Stomach (tissue), 19 donors: ENCODE measurements around the gene WWP2. TPM values are rescaled to one million over a fixed set of nuclear protein-coding genes. Genes with fewer than 3 reads are reported as not detected.

Source experiments
- DNase-seq, 2 donors: peaks; one replicate each; pipeline versions ENCODE4 v3.0.0 to v3.0.0-alpha.2; 2013 to 2019
- H3K27ac ChIP-seq, 5 donors: fragments of 200-600 bp in 4 of 5; sonication (generic) in 4 of 5; one replicate each; pipeline ENCODE4 v1.5.1; 2013 to 2019; ENCODE audit warnings: mild to moderate bottlenecking in 1 of 5, moderate library complexity in 1 of 5
- H3K27me3 ChIP-seq, 3 donors: fragments of 200-600 bp; sonication (generic); one replicate each; pipeline ENCODE4 v1.5.1; 2017 to 2019; ENCODE audit warnings: mixed run types in 1 of 3
- H3K36me3 ChIP-seq, 4 donors: fragments of 200-600 bp; sonication (generic); 1 replicate in 3 of 4; 2 replicates in 1 of 4; pipeline ENCODE4 v1.5.1; 2016 to 2019
- H3K4me1 ChIP-seq, 4 donors: fragments of 200-600 bp; sonication (generic); one replicate each; pipeline ENCODE4 v1.5.1; 2016 to 2019
- H3K4me3 ChIP-seq, 4 donors: fragments of 200-600 bp; sonication (generic) in 3 of 4; one replicate each; pipeline ENCODE4 v1.5.1; 2016 to 2019; ENCODE audit warnings: mild to moderate bottlenecking in 1 of 4
- H3K9me3 ChIP-seq, 4 donors: fragments of 200-600 bp; sonication (generic); one replicate each; pipeline ENCODE4 v1.5.1; 2016 to 2019
- EP300 ChIP-seq: sonication (generic); formaldehyde crosslinking; IDR thresholded peaks from one replicate; pipeline ENCODE4 v1.6.1; 2017; ENCODE audit warnings: antibody characterized with exemption
- POLR2A ChIP-seq, 4 donors: fragments of 450-650 bp; IDR thresholded peaks; one replicate each; pipeline ENCODE4 v1.6.1; 2016; ENCODE audit warnings: antibody characterized with exemption in 4 of 4, control low read depth in 2 of 4, mild to moderate bottlenecking in 1 of 4, moderate library complexity in 1 of 4
- POLR2AphosphoS5 ChIP-seq, 3 donors: sonication (generic); formaldehyde crosslinking; IDR thresholded peaks; one replicate each; pipeline ENCODE4 v1.6.1; 2016; ENCODE audit warnings: antibody characterized with exemption in 3 of 3
- WGBS, 5 donors: extraction: QIAGEN DNeasy Blood & Tissue Kit in 3 of 5; methylation state at CpG; one replicate each; pipeline versions ENCODE4 v1.1.5 to v1.1.7; 2013 to 2018; 5-methylcytosine and 5-hydroxymethylcytosine counted together
- intact Hi-C: fragments of 100-400 bp; cut with DNase I; formaldehyde crosslinking; loops from one replicate; pipeline ENCODE4 v1.15.1; 2023; ENCODE audit warnings: low total_unique reads
- long read RNA-seq, 10 donors: transcript quantifications; one replicate each; lab custom pipeline, GENCODE V29; 2026
- polyA plus RNA-seq, 3 donors: library from polyadenylated mRNA; stranded (reverse); fragments of 200-250 nt; gene quantifications; one replicate each; pipeline ENCODE4 v1.2.3, GENCODE V29; 2013
- total RNA-seq, 5 donors: library from RNA; depleted of rRNA; stranded (reverse); fragments of >200 nt; gene quantifications; one replicate each; pipeline versions ENCODE4 v1.1.0 to v1.2.3, GENCODE V29; 2014 to 2016
- TF ChIP-seq, protein P1 (sequence below), 7 experiments: fragments of 450-650 bp in 4 of 7; fragments of 200-600 bp in 3 of 7; sonication (generic) in 3 of 7; IDR thresholded peaks; one replicate each; pipeline ENCODE4 v1.5.1; 2016 to 2019; ENCODE audit warnings: antibody characterized with exemption in 7 of 7, control low read depth in 2 of 7, mild to moderate bottlenecking in 1 of 7
- donor health status: healthy with polysubstance abuse.
- donor health status: Bipolar disorder and iron deficiency.
- donor health status: healthy.

Gene WWP2
- total RNA-seq (100 to 1,000 TPM in 1 of 5 donors, 10 to 100 TPM in 4; 34.4 to 442 (median 62.5) TPM), polyA plus RNA-seq (10 to 100 TPM; 16.0 to 28.9 (median 20.5) TPM)
- long read RNA-seq, donor 1, partial matches to known transcripts, result 0 of 1 reads
- long read RNA-seq, donor 1, other reads (novel, unspliced or antisense), result 0 of 1 reads
- long read RNA-seq, donor 2, full-length matches to known transcripts, result 1 of 1 reads
- long read RNA-seq, donor 2, partial matches to known transcripts, result 0 of 1 reads
- long read RNA-seq, donor 2, other reads (novel, unspliced or antisense), result 0 of 1 reads
- long read RNA-seq, donor 3, partial matches to known transcripts, result 0 of 1 reads
- long read RNA-seq, donor 3, other reads (novel, unspliced or antisense), result 0 of 1 reads
- long read RNA-seq, donor 4, result 0 reads
- long read RNA-seq, donor 5, partial matches to known transcripts, result 0 of 1 reads
- long read RNA-seq, donor 5, other reads (novel, unspliced or antisense), result 0 of 1 reads
- long read RNA-seq, donor 6, full-length matches to known transcripts, result 7 of 17 reads
- long read RNA-seq, donor 6, partial matches to known transcripts, result 10 of 17 reads
- long read RNA-seq, donor 6, other reads (novel, unspliced or antisense), result 0 of 17 reads
- long read RNA-seq, donor 7, partial matches to known transcripts, result 14 of 17 reads
- long read RNA-seq, donor 7, other reads (novel, unspliced or antisense), result 0 of 17 reads
- long read RNA-seq, donor 8, full-length matches to known transcripts, result 2 of 2 reads
- long read RNA-seq, donor 8, partial matches to known transcripts, result 0 of 2 reads
- long read RNA-seq, donor 8, other reads (novel, unspliced or antisense), result 0 of 2 reads
- long read RNA-seq, donor 9, result 0 reads
- long read RNA-seq, donor 10, result 0 reads

DNA sequence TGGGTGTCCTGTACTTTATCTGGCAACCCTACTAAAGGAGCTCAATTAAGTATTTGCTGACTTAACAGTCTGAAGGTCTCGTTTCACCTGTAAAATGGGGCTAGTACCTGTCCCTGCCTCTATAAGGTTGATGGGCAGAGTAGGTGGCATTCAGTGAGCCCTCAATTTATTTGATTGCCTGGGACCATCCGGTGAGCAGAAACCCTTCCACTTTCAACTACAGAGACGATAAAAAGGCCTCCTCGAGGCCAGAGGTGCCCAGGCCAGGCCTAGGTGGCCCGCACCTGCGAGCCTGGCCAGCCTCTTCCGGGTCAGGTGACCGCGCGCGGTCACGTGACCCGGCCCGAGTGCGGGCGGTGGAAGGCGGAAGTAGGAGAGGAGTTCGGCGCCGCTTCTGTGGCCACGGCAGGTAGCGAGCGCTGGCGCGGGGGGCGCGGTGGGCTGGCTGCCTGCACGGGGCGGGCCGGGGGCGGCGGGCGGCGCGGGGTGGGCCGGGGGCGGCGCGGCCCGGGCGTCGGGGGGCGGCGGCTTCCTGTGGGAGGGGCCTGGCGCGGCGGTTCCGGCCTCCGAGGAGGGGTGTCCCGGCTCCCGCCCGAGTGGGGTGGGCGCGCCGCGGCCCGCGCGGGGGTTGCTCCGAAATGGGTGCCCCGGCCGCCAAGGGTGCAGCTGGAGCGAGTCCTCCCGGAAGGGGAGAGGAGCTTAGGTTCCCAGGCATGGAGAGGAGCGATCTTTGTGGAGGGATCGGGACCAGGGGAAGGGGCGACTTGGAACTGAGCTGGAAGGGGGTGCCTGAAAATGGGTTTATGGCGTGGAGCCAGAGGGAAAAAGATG, at the start of gene WWP2:
TSS of gene WWP2 (plus strand) at position 350 of the 831 bp plus-strand sequence. CDS start 24,679 bp downstream, outside the sequence.
- TF ChIP-seq EP300, result no peak
- peak in 2 of 3 donors; percentile 57 to 72 for TF ChIP-seq POLR2AphosphoS5 (IDR thresholded peaks at IDR 0.05)
- peak in 1 of 4 donors; percentile 58 for TF ChIP-seq POLR2A (IDR thresholded peaks at IDR 0.05)
- WGBS, 5 donors, result 0 to 1% (median 1%) methylated on average over 35 to 68 of the region's 68 CpGs
- intact Hi-C loops, result no loop called here
- Histone ChIP-seq H3K9me3 (no peaks in the 10 kb centered on the region), H3K36me3 (no peaks in the 10 kb centered on the region), H3K27me3 (no peaks in the 10 kb centered on the region), H3K4me3 (peak within 1 kb of the TSS; percentile 82 to 96 (median 94)), H3K4me1 (peaks cover 16 to 43% (median 32%) of the 10 kb centered on the region in 4 donors), H3K27ac (peak within 1 kb of the TSS; percentile 93 to 97 (median 94))
- peak; percentile 82 to 94 for DNase-seq

GRCh38 chr16:69712914-69713581, 49.1 kb upstream of the WWP2 start:
- DNase-seq, result no peak
- H3K4me1 ChIP-seq, result peaks cover 6 to 46% (median 28%) of the 10 kb centered on the region in 4 donors
- WGBS, 5 donors, result 76 to 85% (median 81%) methylated on average over 9 of the region's 9 CpGs
- H3K36me3 ChIP-seq, result peaks cover 43 to 98% (median 87%) of the 10 kb centered on the region in 4 donors
- intact Hi-C loops, result loop anchor here (5.0 kb wide), 1 partner anchor 34 kb away; no protein-coding TSS in a partner anchor
- H3K4me3 ChIP-seq, result no peak overlapping the region
- no peaks in the 10 kb centered on the region for H3K9me3 ChIP-seq
- TF ChIP-seq, protein P1, sequence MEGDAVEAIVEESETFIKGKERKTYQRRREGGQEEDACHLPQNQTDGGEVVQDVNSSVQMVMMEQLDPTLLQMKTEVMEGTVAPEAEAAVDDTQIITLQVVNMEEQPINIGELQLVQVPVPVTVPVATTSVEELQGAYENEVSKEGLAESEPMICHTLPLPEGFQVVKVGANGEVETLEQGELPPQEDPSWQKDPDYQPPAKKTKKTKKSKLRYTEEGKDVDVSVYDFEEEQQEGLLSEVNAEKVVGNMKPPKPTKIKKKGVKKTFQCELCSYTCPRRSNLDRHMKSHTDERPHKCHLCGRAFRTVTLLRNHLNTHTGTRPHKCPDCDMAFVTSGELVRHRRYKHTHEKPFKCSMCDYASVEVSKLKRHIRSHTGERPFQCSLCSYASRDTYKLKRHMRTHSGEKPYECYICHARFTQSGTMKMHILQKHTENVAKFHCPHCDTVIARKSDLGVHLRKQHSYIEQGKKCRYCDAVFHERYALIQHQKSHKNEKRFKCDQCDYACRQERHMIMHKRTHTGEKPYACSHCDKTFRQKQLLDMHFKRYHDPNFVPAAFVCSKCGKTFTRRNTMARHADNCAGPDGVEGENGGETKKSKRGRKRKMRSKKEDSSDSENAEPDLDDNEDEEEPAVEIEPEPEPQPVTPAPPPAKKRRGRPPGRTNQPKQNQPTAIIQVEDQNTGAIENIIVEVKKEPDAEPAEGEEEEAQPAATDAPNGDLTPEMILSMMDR (IDR thresholded peaks at IDR 0.05), result no peak
- TF ChIP-seq POLR2A (IDR thresholded peaks at IDR 0.05) (no peak), EP300 (no peak), POLR2AphosphoS5 (IDR thresholded peaks at IDR 0.05) (no peak)
- H3K27ac ChIP-seq, result peak overlapping the region in 1 of 5 donors; percentile 54
- no peaks in the 10 kb centered on the region for H3K27me3 ChIP-seq

DNA sequence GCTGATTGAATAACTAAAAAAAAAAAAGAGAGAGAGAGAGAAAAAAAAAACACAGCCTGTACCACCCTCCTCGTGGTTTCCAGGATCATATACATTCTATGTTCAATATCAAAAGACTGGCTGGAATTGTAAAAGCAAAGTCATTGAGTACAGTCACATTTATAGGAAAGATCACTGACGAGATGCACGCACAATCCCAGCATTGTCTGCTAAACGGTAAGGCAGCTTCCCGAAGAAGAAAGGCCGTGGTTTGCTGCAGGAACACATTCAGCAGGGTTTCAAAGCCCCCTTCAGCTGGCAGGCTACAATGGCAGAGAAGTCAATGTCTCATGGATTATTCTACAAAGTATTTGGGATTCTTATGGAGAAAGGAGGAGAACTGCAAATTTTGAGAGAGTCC, 45.1 kb upstream of the WWP2 start:
- Histone ChIP-seq H3K27me3 (no peaks in the 10 kb centered on the region), H3K4me1 (peaks cover 7 to 43% (median 14%) of the 10 kb centered on the region in 4 donors), H3K27ac (no peak overlapping the region), H3K36me3 (peaks cover 46 to 79% (median 68%) of the 10 kb centered on the region in 4 donors), H3K4me3 (no peak overlapping the region), H3K9me3 (no peaks in the 10 kb centered on the region)
- 84 to 87% (median 85%) methylated on average over 6 of the region's 6 CpGs for WGBS, 5 donors
- DNase-seq, result no peak
- TF ChIP-seq POLR2A (IDR thresholded peaks at IDR 0.05) (no peak), EP300 (no peak), POLR2AphosphoS5 (IDR thresholded peaks at IDR 0.05) (no peak)
- TF ChIP-seq, protein P1 (IDR thresholded peaks at IDR 0.05), result no peak
- intact Hi-C loops, result no loop called here

DNA sequence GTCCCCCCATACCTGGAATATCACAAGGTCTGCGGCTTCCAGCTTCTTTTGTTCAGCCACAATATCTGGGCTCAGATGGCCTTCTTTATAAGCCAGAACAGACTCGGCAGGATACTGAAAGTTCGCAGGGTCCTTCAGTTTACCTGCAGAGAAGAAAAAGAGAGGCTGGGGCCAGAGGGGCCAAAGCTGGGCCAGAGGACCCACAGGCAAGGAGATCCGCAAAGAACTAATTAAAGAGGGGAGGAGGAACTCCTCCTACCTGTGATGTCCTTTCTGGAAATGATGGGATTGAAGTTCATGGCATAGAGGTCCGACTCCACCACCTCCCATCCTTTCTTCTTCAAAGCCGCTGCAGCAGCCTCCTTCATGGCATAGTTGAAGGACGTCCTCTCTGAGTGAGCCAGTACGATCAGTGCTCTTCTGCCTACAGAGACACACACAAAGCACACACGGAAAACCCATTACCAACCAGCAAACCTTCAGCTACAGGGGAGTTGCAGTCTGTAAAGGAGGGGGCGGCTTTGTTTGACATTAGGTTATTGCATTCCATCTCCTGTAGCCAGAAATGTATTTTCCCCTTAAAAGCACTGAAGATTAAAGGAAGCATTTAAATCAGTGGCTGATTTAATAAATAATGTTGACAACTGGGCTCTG, 43.9 kb upstream of the WWP2 start:
- intact Hi-C loops, result no loop called here
- H3K36me3 ChIP-seq, result peaks cover 34 to 68% (median 57%) of the 10 kb centered on the region in 4 donors
- no peak overlapping the region for H3K27ac ChIP-seq
- TF ChIP-seq POLR2A (IDR thresholded peaks at IDR 0.05) (no peak), POLR2AphosphoS5 (IDR thresholded peaks at IDR 0.05) (no peak), EP300 (no peak)
- TF ChIP-seq, protein P1 (IDR thresholded peaks at IDR 0.05), result no peak
- DNase-seq, result no peak
- no peaks in the 10 kb centered on the region for H3K9me3 ChIP-seq
- WGBS, 5 donors, result 78 to 84% (median 81%) methylated on average over 10 of the region's 10 CpGs
- H3K4me3 ChIP-seq, result no peak overlapping the region
- peaks cover 14 to 41% (median 23%) of the 10 kb centered on the region in 4 donors for H3K4me1 ChIP-seq
- no peaks in the 10 kb centered on the region for H3K27me3 ChIP-seq
